Mucosa of stomach (tissue), 1 donor: ENCODE results near the gene DCAF11.

Experiments used
- H3K27me3 ChIP-seq: one replicate; pipeline ENCODE4 v1.7.0; 2013; ENCODE audit warnings: mild to moderate bottlenecking, low read length; ENCODE audit not compliant: control insufficient read depth, insufficient read depth
- H3K36me3 ChIP-seq: one replicate; pipeline ENCODE4 v1.7.0; 2013; ENCODE audit warnings: low read length; ENCODE audit not compliant: control insufficient read depth, insufficient read depth
- H3K4me1 ChIP-seq: one replicate; pipeline ENCODE4 v1.7.0; 2013; ENCODE audit warnings: mild to moderate bottlenecking, low read length; ENCODE audit not compliant: control insufficient read depth, insufficient read depth
- H3K4me3 ChIP-seq: one replicate; pipeline ENCODE4 v1.7.0; 2013; ENCODE audit warnings: low read length
- H3K9ac ChIP-seq: one replicate; pipeline ENCODE4 v1.7.0; 2013; ENCODE audit warnings: mild to moderate bottlenecking, low read length, moderate library complexity
- H3K9me3 ChIP-seq: one replicate; pipeline ENCODE4 v1.7.0; 2013; ENCODE audit warnings: mild to moderate bottlenecking, low read length, moderate library complexity; ENCODE audit not compliant: control insufficient read depth
- donor health status: Pancreatic carcinoma.

The DCAF11 gene

DNA sequence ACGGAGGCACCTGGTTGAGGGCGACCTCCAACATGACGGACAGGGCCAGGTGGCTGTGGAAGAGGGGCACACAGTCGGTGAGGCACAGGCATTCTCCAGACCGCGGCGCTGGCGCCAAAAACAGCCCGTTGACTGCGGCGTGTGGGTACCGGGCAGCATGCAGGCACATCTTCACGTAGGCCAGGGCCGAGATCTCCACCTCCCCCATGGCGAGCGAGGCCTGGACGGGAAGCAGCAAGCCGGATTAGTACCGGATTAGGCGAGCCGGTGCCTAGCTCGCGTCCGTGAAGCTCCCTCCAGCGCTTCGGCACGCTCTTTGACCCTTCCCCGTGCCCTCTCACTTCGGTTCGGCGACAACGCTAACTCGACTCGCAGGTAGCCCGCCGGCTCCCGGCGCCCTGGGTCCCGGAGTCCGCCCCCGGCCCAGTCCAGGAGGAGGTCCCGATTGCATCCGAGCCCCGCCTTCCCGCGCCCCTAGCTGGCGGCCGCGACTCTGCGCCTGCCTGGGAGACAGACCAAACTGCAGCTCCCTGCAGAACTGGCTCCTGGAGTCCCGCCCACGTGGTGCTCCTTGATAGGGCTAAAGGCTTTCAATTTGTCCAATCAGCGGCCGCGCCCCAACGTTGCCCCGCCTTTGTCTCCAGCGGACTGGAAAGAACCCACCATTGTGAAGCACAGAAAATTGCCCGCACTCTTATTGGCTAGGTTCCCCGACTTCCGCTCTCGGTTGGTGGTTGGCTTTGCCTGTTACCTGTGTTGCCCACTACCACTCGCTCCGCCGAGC is 26.7 kb downstream of the DCAF11 start, which contains the start of gene EMC9:
Gene EMC9, minus strand, starts transcription at position 495 of the 784 bp plus-strand sequence. Its CDS starts 287 bp downstream, at position 208.
- Histone ChIP-seq H3K27me3 (no peaks in the 10 kb centered on the region), H3K36me3 (peaks cover 9% of the 10 kb centered on the region), H3K4me1 (peaks cover 38% of the 10 kb centered on the region), H3K4me3 (peak within 1 kb of the TSS; percentile 79), H3K9me3 (no peaks in the 10 kb centered on the region), H3K9ac (peak within 1 kb of the TSS; percentile 74)

- Histone ChIP-seq H3K4me1 (peaks cover 28% of the 10 kb centered on the region), H3K9ac (no peak overlapping the region), H3K27me3 (no peaks in the 10 kb centered on the region), H3K9me3 (no peaks in the 10 kb centered on the region), H3K36me3 (peaks cover 9% of the 10 kb centered on the region), H3K4me3 (no peak overlapping the region)
Measured at GRCh38 chr14:24143511-24143910, 28.9 kb downstream of the DCAF11 start.

DNA sequence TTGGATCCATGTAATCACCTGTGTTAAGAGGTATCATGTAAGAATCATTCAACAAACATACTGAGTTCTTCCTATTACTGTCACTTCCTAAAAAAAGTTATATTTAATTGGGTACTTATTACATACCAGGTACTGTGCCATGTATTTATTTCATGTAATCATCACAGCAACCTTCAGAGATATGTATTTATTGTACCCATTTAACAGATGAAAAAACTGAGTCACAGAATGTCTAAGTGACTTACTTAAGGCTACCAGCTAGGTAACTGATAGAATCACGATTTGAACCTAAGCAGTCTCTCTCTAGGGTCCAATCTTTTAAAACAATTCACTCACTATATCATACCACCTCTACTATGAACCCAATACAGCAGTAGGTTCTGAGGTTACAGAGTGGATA is 29.9 kb downstream of the DCAF11 start:
- Histone ChIP-seq H3K9me3 (no peaks in the 10 kb centered on the region), H3K4me3 (no peak overlapping the region), H3K9ac (no peak overlapping the region), H3K4me1 (peaks cover 27% of the 10 kb centered on the region), H3K36me3 (peaks cover 9% of the 10 kb centered on the region), H3K27me3 (no peaks in the 10 kb centered on the region)

DNA sequence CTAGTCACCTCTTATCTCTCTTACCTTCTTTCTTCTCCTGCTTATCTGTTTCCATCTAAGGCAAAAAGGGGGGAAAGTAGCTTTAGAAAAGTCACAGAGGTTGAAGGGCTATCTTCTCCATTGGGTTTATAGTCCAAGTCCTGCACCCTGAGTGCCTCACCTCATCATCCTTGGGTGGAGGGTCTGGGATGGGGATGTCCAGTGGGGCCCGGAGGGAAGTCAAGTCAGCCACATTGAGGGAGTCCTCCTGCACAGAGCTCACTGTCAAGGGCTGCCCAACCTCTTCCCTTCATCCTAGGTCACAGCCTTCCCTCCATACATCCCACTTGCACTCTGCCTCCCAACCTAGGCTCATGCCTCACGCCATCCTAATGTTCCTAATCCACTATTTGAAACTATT is 30.6 kb downstream of the DCAF11 start:
- Histone ChIP-seq H3K36me3 (peaks cover 9% of the 10 kb centered on the region), H3K27me3 (no peaks in the 10 kb centered on the region), H3K9ac (peak overlapping the region; percentile 74), H3K4me3 (peak overlapping the region; percentile 76), H3K4me1 (peaks cover 24% of the 10 kb centered on the region), H3K9me3 (no peaks in the 10 kb centered on the region)

DNA sequence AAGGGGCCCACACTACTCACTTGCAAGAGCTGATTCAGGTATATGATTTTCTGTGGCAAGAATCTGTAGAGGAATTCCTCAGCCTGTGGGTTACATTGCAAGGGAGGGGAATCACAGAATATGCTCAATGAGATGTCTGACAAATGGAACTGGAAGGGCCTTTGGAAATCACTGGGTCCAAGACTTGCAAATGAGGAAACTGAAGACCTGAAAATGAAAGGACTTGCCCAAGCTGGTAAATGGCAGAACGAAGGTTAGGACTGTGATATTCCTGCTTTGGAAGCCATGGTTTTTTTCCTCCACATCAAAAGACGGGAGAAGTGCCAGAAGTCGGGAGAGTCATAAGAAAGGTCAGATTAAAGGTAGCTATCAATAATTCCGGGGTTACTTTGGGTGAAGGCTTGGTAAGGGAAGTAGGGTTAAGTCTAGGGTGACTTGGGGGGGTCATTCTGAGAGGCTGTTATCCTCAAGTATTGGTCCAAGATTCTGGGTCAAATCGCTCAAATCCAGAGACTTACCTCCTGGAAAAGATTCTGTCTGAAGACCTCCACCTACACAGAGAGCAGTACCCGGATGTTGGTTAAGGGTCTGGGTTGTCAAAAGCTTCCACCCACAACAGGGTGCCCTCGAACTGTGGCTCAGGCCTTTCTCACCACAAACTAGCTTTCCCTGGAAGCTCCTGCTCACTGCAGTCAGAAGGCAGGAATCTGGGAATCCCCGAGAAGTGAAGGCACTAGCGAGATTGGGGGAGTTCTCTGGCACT is 31.3 kb downstream of the DCAF11 start:
- peaks cover 24% of the 10 kb centered on the region for H3K4me1 ChIP-seq
- peak overlapping the region; percentile 76 for H3K4me3 ChIP-seq
- no peaks in the 10 kb centered on the region for H3K27me3 ChIP-seq
- peak overlapping the region; percentile 74 for H3K9ac ChIP-seq
- no peaks in the 10 kb centered on the region for H3K9me3 ChIP-seq
- H3K36me3 ChIP-seq, result peaks cover 10% of the 10 kb centered on the region

DNA sequence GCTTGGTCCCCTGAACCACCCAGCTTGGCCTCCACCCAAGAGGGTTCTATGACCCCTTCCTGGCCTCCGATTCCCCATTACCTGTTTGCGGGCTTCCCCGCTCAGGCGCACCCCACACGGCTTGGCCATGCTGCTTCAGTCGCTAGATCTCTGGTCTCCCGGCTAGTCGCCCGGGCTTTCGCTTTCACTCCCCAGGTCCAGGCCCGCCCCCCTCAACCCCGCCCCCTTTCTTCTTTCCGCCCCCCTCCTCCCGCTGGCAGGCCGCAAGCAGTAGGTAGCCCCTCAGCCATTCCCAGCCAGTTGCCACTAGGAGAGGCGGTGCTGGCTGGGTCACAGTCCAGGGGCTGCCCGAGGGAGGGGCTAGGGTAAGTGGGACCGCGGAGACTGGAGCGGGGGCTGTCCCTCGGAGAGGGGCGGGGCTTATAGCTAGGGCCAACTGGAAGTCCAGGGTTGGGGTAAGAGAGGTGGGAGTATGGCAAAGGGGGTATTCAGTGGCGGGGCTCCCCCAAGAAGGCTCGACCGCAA is 31.9 kb downstream of the DCAF11 start, which contains the start of gene PSME2:
Gene PSME2, minus strand, starts transcription at position 158 of the 525 bp plus-strand sequence. Its CDS starts 29 bp downstream, at position 129.
- Histone ChIP-seq H3K9me3 (no peaks in the 10 kb centered on the region), H3K27me3 (no peaks in the 10 kb centered on the region), H3K4me3 (peak within 1 kb of the TSS; percentile 76), H3K9ac (peak within 1 kb of the TSS; percentile 74), H3K4me1 (peaks cover 24% of the 10 kb centered on the region), H3K36me3 (peaks cover 15% of the 10 kb centered on the region)

DNA sequence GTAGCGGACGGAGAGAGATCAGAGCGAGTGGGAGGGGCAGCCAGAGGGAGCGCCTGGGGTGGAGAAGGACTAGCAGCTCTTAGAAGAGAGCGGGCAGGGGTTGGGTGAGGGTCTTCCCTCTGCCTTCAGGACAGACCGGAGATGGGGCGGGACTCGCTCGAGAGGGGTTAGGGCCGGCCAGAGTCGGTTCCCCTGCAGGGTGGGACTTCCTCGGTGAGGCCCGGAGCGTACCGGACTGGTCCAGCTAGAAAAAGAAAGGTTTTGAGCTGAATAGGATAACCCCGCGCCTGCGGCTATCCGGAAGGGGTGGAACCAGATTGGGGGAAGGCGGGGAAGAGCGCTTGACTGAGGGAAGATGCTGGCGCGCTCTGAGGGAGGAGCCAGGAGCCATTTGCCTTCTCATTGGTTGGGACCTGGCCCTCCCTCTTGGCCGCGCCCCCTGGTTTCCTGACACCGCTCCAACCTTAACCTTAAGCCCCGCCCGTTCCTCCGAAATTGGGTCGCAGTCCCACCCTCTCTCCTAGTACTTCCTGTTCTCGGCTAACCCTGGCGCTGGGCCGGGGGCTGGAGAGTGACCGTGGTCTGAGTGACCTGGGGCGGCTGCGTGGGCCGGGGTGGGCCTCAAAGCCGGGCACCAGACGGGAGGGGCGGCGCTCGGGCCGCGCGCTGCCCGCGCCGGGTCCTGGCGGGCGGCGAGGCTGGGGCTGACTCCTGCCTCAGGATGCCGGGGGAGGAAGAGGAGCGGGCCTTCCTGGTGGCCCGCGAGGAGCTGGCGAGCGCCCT is 32.6 kb downstream of the DCAF11 start, which contains the start of gene RNF31:
Gene RNF31, plus strand, starts transcription at position 521 of the 783 bp plus-strand sequence. Its CDS starts 201 bp downstream, at position 722.
- H3K9me3 ChIP-seq, result no peaks in the 10 kb centered on the region
- peak within 1 kb of the TSS; percentile 74 for H3K9ac ChIP-seq
- peaks cover 20% of the 10 kb centered on the region for H3K36me3 ChIP-seq
- peaks cover 19% of the 10 kb centered on the region for H3K4me1 ChIP-seq
- H3K4me3 ChIP-seq, result peak within 1 kb of the TSS; percentile 76
- no peaks in the 10 kb centered on the region for H3K27me3 ChIP-seq

- Histone ChIP-seq H3K4me1 (peaks cover 18% of the 10 kb centered on the region), H3K9ac (peak overlapping the region; percentile 74), H3K4me3 (peak overlapping the region; percentile 72), H3K9me3 (no peaks in the 10 kb centered on the region), H3K36me3 (peaks cover 20% of the 10 kb centered on the region), H3K27me3 (no peaks in the 10 kb centered on the region)
Measured at GRCh38 chr14:24147761-24148428, 33.3 kb downstream of the DCAF11 start.

GRCh38 chr14:24149302-24149969 is 34.9 kb downstream of the DCAF11 start:
- H3K27me3 ChIP-seq, result no peaks in the 10 kb centered on the region
- no peak overlapping the region for H3K4me3 ChIP-seq
- no peaks in the 10 kb centered on the region for H3K9me3 ChIP-seq
- H3K4me1 ChIP-seq, result peaks cover 18% of the 10 kb centered on the region
- H3K36me3 ChIP-seq, result peaks cover 11% of the 10 kb centered on the region
- no peak overlapping the region for H3K9ac ChIP-seq

- peaks cover 14% of the 10 kb centered on the region for H3K36me3 ChIP-seq
- no peaks in the 10 kb centered on the region for H3K27me3 ChIP-seq
- no peak overlapping the region for H3K4me3 ChIP-seq
- no peak overlapping the region for H3K9ac ChIP-seq
- no peaks in the 10 kb centered on the region for H3K9me3 ChIP-seq
- peaks cover 17% of the 10 kb centered on the region for H3K4me1 ChIP-seq
Measured at GRCh38 chr14:24150061-24150460, 35.5 kb downstream of the DCAF11 start.
